Measurements from ENCODE around the gene SAMD9L. TPM values are rescaled to one million over a fixed set of nuclear protein-coding genes. Genes with fewer than 3 reads are reported as not detected.

The SAMD9L gene
- total and polyA plus RNA-seq, 7 donors: 0.76 to 3.6 (median 1.9) TPM

GRCh38 chr7:93175219-93175618, 27.0 kb upstream of the SAMD9L start:
- TF ChIP-seq CTCF (IDR thresholded peaks at IDR 0.05): no peak
- Histone ChIP-seq H3K27me3 (ENCODE audit: insufficient read depth in 3 of 3, low read length in 2 of 3) (no peaks in the 10 kb centered on the region), H3K4me1 (no peaks in the 10 kb centered on the region), H3K27ac (no peak overlapping the region), H3K9me3 (no peaks in the 10 kb centered on the region), H3K36me3 (ENCODE audit: insufficient read depth in 1 of 2, low read depth in 1 of 2) (no peaks in the 10 kb centered on the region), H3K4me3 (no peak overlapping the region)
- no peak for ATAC-seq
- DNase-seq: no peak
- intact Hi-C loops (cut with DNase I): no loop called here
- WGBS, 3 donors: 86 to 93% (median 88%) methylated on average over 2 of the region's 2 CpGs

- no peaks in the 10 kb centered on the region for H3K9me3 ChIP-seq
- DNase-seq (no peak), ATAC-seq (no peak)
- no peaks in the 10 kb centered on the region for H3K27me3 ChIP-seq (ENCODE audit: insufficient read depth in 3 of 3, low read length in 2 of 3)
- no peaks in the 10 kb centered on the region for H3K36me3 ChIP-seq (ENCODE audit: insufficient read depth in 1 of 2, low read depth in 1 of 2)
- H3K4me3 ChIP-seq: no peak overlapping the region
- no peak overlapping the region for H3K27ac ChIP-seq
- no peak for TF ChIP-seq CTCF (IDR thresholded peaks at IDR 0.05)
- intact Hi-C loops (cut with DNase I): no loop called here
- WGBS, 3 donors: 65 to 71% (median 67%) methylated on average over 2 of the region's 2 CpGs
- no peaks in the 10 kb centered on the region for H3K4me1 ChIP-seq
Observed at GRCh38 chr7:93172683-93173082, 24.5 kb upstream of the SAMD9L start.

GRCh38 chr7:93171606-93172226, 23.5 kb upstream of the SAMD9L start:
- TF ChIP-seq CTCF (IDR thresholded peaks at IDR 0.05): no peak
- WGBS, 3 donors: 46 to 61% (median 46%) methylated on average over 2 of the region's 2 CpGs
- no peak overlapping the region for H3K27ac ChIP-seq

GRCh38 chr7:93165447-93165846, 17.3 kb upstream of the SAMD9L start:
- TF ChIP-seq CTCF (IDR thresholded peaks at IDR 0.05): no peak
- Histone ChIP-seq H3K27ac (no peak overlapping the region), H3K27me3 (ENCODE audit: insufficient read depth in 3 of 3, low read length in 2 of 3) (no peaks in the 10 kb centered on the region), H3K36me3 (ENCODE audit: insufficient read depth in 1 of 2, low read depth in 1 of 2) (no peaks in the 10 kb centered on the region), H3K4me1 (no peaks in the 10 kb centered on the region), H3K4me3 (no peak overlapping the region), H3K9me3 (no peaks in the 10 kb centered on the region)
- DNase-seq (no peak), ATAC-seq (no peak)
- WGBS, 3 donors: 74 to 77% (median 77%) methylated on average over 1 of the region's 1 CpG
- intact Hi-C loops (cut with DNase I): no loop called here

More at GRCh38 chr7:93171606-93172226, 23.5 kb upstream of the SAMD9L start:
- no peaks in the 10 kb centered on the region for H3K36me3 ChIP-seq (ENCODE audit: insufficient read depth in 1 of 2, low read depth in 1 of 2)
- H3K4me3 ChIP-seq: no peak overlapping the region
- intact Hi-C loops (cut with DNase I): no loop called here
- DNase-seq (no peak), ATAC-seq (no peak)
- H3K4me1 ChIP-seq: no peaks in the 10 kb centered on the region
- H3K9me3 ChIP-seq: no peaks in the 10 kb centered on the region
- no peaks in the 10 kb centered on the region for H3K27me3 ChIP-seq (ENCODE audit: insufficient read depth in 3 of 3, low read length in 2 of 3)

- H3K27ac ChIP-seq: no peak overlapping the region
- no peak overlapping the region for H3K4me3 ChIP-seq
- 63 to 89% (median 84%) methylated on average over 2 of the region's 2 CpGs for WGBS, 3 donors
- no peak for TF ChIP-seq CTCF (IDR thresholded peaks at IDR 0.05)
- H3K36me3 ChIP-seq (ENCODE audit: insufficient read depth in 1 of 2, low read depth in 1 of 2): no peaks in the 10 kb centered on the region
- H3K9me3 ChIP-seq: no peaks in the 10 kb centered on the region
- no peaks in the 10 kb centered on the region for H3K4me1 ChIP-seq
- no peak for DNase-seq
- no peak for ATAC-seq
- H3K27me3 ChIP-seq (ENCODE audit: insufficient read depth in 3 of 3, low read length in 2 of 3): no peaks in the 10 kb centered on the region
- intact Hi-C loops (cut with DNase I): no loop called here
Observed at GRCh38 chr7:93164766-93165165, 16.6 kb upstream of the SAMD9L start.
